ENCODE data around the gene COL8A2. TPM values are rescaled to one million over a fixed set of nuclear protein-coding genes. Genes with fewer than 3 reads are reported as not detected.

COL8A2 gene
- total RNA-seq, 1 experiment from 2014 or later: 2.3 TPM

DNA sequence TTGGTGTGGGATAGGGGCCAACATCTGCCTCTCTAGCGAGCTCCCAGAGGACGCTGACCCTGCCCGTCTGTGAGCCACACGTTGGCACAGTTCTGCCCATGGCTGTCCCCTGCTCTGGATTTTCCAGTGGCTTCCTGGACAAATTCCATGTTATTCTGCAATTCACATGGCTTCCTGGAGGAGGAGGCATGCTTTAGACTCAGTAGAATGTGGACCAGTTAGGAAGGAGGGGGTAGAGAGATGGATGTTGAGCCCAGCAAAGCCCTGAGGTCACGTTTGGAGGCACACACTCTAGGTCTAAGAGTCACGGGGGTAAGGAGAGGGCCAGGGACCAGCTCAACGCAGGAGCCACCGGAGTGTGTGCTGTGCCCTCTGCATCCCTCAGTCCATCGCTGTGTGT is 12.2 kb downstream of the COL8A2 start (continued):
- TF ChIP-seq, protein P1, sequence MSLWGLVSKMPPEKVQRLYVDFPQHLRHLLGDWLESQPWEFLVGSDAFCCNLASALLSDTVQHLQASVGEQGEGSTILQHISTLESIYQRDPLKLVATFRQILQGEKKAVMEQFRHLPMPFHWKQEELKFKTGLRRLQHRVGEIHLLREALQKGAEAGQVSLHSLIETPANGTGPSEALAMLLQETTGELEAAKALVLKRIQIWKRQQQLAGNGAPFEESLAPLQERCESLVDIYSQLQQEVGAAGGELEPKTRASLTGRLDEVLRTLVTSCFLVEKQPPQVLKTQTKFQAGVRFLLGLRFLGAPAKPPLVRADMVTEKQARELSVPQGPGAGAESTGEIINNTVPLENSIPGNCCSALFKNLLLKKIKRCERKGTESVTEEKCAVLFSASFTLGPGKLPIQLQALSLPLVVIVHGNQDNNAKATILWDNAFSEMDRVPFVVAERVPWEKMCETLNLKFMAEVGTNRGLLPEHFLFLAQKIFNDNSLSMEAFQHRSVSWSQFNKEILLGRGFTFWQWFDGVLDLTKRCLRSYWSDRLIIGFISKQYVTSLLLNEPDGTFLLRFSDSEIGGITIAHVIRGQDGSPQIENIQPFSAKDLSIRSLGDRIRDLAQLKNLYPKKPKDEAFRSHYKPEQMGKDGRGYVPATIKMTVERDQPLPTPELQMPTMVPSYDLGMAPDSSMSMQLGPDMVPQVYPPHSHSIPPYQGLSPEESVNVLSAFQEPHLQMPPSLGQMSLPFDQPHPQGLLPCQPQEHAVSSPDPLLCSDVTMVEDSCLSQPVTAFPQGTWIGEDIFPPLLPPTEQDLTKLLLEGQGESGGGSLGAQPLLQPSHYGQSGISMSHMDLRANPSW (CRISPR knock-in tag; conservative IDR thresholded peaks at IDR 0.05; ENCODE audit: low read depth): no peak
- no peak for TF ChIP-seq FOXJ3 (CRISPR knock-in tag; IDR thresholded peaks at IDR 0.05; ENCODE audit: borderline replicate concordance)

- TF ChIP-seq NR3C1 (CRISPR knock-in tag; conservative IDR thresholded peaks at IDR 0.05; ENCODE audit: low read depth) (no peak), NFYB (CRISPR knock-in tag; conservative IDR thresholded peaks at IDR 0.05; ENCODE audit: low read depth) (no peak), CREB1 (CRISPR knock-in tag; IDR thresholded peaks at IDR 0.05) (no peak), IRF1 (CRISPR knock-in tag; IDR thresholded peaks at IDR 0.05) (no peak), OVOL2 (CRISPR knock-in tag; IDR thresholded peaks at IDR 0.05; ENCODE audit: borderline replicate concordance) (no peak), TCF7 (CRISPR knock-in tag; IDR thresholded peaks at IDR 0.05; ENCODE audit: low read depth) (no peak), ZNF423 (CRISPR knock-in tag; IDR thresholded peaks at IDR 0.05) (no peak), PREB (CRISPR knock-in tag; IDR thresholded peaks at IDR 0.05; ENCODE audit: borderline replicate concordance) (no peak), JUN (CRISPR knock-in tag; IDR thresholded peaks at IDR 0.05) (no peak), CBFB (CRISPR knock-in tag; IDR thresholded peaks at IDR 0.05; ENCODE audit: low read depth) (no peak), GRHL2 (CRISPR knock-in tag; IDR thresholded peaks at IDR 0.05; ENCODE audit: insufficient replicate concordance, severe bottlenecking) (no peak), FOXJ3 (CRISPR knock-in tag; IDR thresholded peaks at IDR 0.05; ENCODE audit: borderline replicate concordance) (no peak), ZNF532 (CRISPR knock-in tag; IDR thresholded peaks at IDR 0.05; ENCODE audit: borderline replicate concordance) (no peak), USF1 (CRISPR knock-in tag; IDR thresholded peaks at IDR 0.05) (no peak)
- TF ChIP-seq, protein P2, sequence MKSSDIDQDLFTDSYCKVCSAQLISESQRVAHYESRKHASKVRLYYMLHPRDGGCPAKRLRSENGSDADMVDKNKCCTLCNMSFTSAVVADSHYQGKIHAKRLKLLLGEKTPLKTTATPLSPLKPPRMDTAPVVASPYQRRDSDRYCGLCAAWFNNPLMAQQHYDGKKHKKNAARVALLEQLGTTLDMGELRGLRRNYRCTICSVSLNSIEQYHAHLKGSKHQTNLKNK (CRISPR knock-in tag; IDR thresholded peaks at IDR 0.05): no peak
- H3K4me3 Mint-ChIP-seq: no peak overlapping the region
- ChIA-PET CTCF (interaction anchor here (1.1 kb wide), 1 partner anchor 77 kb away, joined by 3 read pairs; no protein-coding TSS in a partner anchor), POLR2A (no interaction called here)
- DNase-seq (ENCODE audit: low spot score): no peak
- no peak for ATAC-seq
- no peak overlapping the region; the same call in 1 of the 2 replicates for H3K27ac Mint-ChIP-seq
- H3K4me1 Mint-ChIP-seq: no peaks in the 10 kb centered on the region
- no peaks in the 10 kb centered on the region for H3K36me3 Mint-ChIP-seq
- no peaks in the 10 kb centered on the region for H3K9me3 Mint-ChIP-seq
- no peaks in the 10 kb centered on the region for H3K27me3 Mint-ChIP-seq (ENCODE audit: low read depth)
Observed at GRCh38 chr1:36111151-36111550, 13.9 kb downstream of the COL8A2 start.
